OCI-LY3 (cell line): ENCODE results near the gene ASXL1.

ENCODE experiments used
- H2AFZ ChIP-seq: fragments of 200-600, 300-600 bp; shearing (Covaris generic); 2 replicates; pipeline ENCODE4 v1.6.0; 2014; ENCODE audit warnings: antibody characterized with exemption, low read depth, low read length
- H3K27ac ChIP-seq: fragments of 200-600, 300-600 bp; sonication (generic); 2 replicates; pipeline ENCODE4 v1.5.1; 2014; ENCODE audit warnings: mild to moderate bottlenecking, low read length, moderate library complexity, mixed read lengths
- H3K27me3 ChIP-seq: fragments of 200-600, 300-600 bp; sonication (generic); 2 replicates; pipeline ENCODE4 v1.6.1; 2014; ENCODE audit warnings: low read depth, low read length, mixed read lengths
- H3K36me3 ChIP-seq: fragments of 200-600, 300-600 bp; sonication (generic); replicated peaks from 2 replicates; pipeline ENCODE3; 2014; ENCODE audit warnings: low read depth, low read length, mixed read lengths
- H3K4me1 ChIP-seq: fragments of 300-600, 200-600 bp; sonication (generic); 2 replicates; pipeline ENCODE4 v1.6.1; 2014; ENCODE audit warnings: low read length, mixed read lengths
- H3K4me2 ChIP-seq: fragments of 200-600, 300-600 bp; sonication (generic); 2 replicates; pipeline ENCODE4 v1.6.1; 2014; ENCODE audit warnings: low read length, mixed read lengths
- H3K4me3 ChIP-seq: fragments of 300-600, 200-600 bp; sonication (generic); 2 replicates; pipeline ENCODE4 v1.5.1; 2014; ENCODE audit warnings: antibody characterized with exemption, mild to moderate bottlenecking, low read length, moderate library complexity
- H3K79me2 ChIP-seq: fragments of 300-600, 200-600 bp; shearing (Covaris generic); 2 replicates; pipeline ENCODE4 v1.6.1; 2014; ENCODE audit warnings: mild to moderate bottlenecking, low read length, mixed read lengths
- H3K9ac ChIP-seq: fragments of 300-600, 200-600 bp; shearing (Covaris generic); 2 replicates; pipeline ENCODE4 v1.6.0; 2014; ENCODE audit warnings: mild to moderate bottlenecking, low read length, moderate library complexity
- H3K9me3 ChIP-seq: fragments of 200-600, 300-600 bp; shearing (Covaris generic); 2 replicates; pipeline ENCODE4 v1.6.1; 2014; ENCODE audit warnings: low read length, mixed read lengths; ENCODE audit not compliant: insufficient read depth
- H4K20me1 ChIP-seq: fragments of 200-600, 300-600 bp; sonication (generic); 2 replicates; pipeline ENCODE4 v1.6.1; 2016; ENCODE audit warnings: low read length, mixed read lengths; ENCODE audit not compliant: insufficient read depth
- CTCF ChIP-seq: fragments of 200-600, 300-600 bp; sonication (generic); IDR thresholded peaks from 2 replicates; pipeline ENCODE4 v1.5.1; 2014; ENCODE audit warnings: antibody characterized with exemption, low read length, low read depth
- EZH2phosphoT487 ChIP-seq: fragments of 200-600 bp; shearing (Covaris generic); IDR thresholded peaks from 2 replicates; pipeline ENCODE4 v1.6.1; 2018; ENCODE audit warnings: antibody characterized with exemption, mixed run types, low read depth

The ASXL1 gene

GRCh38 chr20:32468313-32468640, 110.1 kb downstream of the ASXL1 start:
- Histone ChIP-seq H3K4me3 (no peak overlapping the region), H3K79me2 (no peaks in the 10 kb centered on the region), H3K9me3 (no peaks in the 10 kb centered on the region), H3K4me2 (no peak overlapping the region), H3K27me3 (no peaks in the 10 kb centered on the region), H3K9ac (no peak overlapping the region), H2AFZ (no peak overlapping the region), H3K4me1 (no peaks in the 10 kb centered on the region), H3K27ac (no peak overlapping the region), H3K36me3 (no peaks in the 10 kb centered on the region), H4K20me1 (no peaks in the 10 kb centered on the region)
- TF ChIP-seq CTCF = no peak
- TF ChIP-seq EZH2phosphoT487 = no peak

- H3K79me2 ChIP-seq = no peaks in the 10 kb centered on the region
- no peak overlapping the region for H3K4me2 ChIP-seq
These were observed 110.7 kb downstream of the ASXL1 start for GRCh38 chr20:32468860-32469259.

GRCh38 chr20:32470025-32470861, 112.1 kb downstream of the ASXL1 start:
- Histone ChIP-seq H3K27ac (no peak overlapping the region), H3K4me2 (no peak overlapping the region), H4K20me1 (no peaks in the 10 kb centered on the region), H3K4me1 (peaks cover 6% of the 10 kb centered on the region), H3K36me3 (no peaks in the 10 kb centered on the region), H3K4me3 (no peak overlapping the region), H3K27me3 (peaks cover 11% of the 10 kb centered on the region), H3K79me2 (no peaks in the 10 kb centered on the region), H3K9ac (no peak overlapping the region), H3K9me3 (no peaks in the 10 kb centered on the region), H2AFZ (no peak overlapping the region)
- TF ChIP-seq EZH2phosphoT487 = no peak
- peak; percentile 60 for TF ChIP-seq CTCF

More at GRCh38 chr20:32468860-32469259, 110.7 kb downstream of the ASXL1 start:
- H3K4me1 ChIP-seq = no peaks in the 10 kb centered on the region
- H2AFZ ChIP-seq = no peak overlapping the region
- H3K9ac ChIP-seq = no peak overlapping the region
- TF ChIP-seq CTCF = no peak
- no peak for TF ChIP-seq EZH2phosphoT487
- no peaks in the 10 kb centered on the region for H4K20me1 ChIP-seq
- no peaks in the 10 kb centered on the region for H3K9me3 ChIP-seq
- no peaks in the 10 kb centered on the region for H3K27me3 ChIP-seq
- no peak overlapping the region for H3K4me3 ChIP-seq
- no peaks in the 10 kb centered on the region for H3K36me3 ChIP-seq
- no peak overlapping the region for H3K27ac ChIP-seq

GRCh38 chr20:32470940-32471339, 112.8 kb downstream of the ASXL1 start:
- Histone ChIP-seq H4K20me1 (no peaks in the 10 kb centered on the region), H3K9ac (no peak overlapping the region), H3K4me2 (no peak overlapping the region), H3K4me1 (peaks cover 10% of the 10 kb centered on the region), H3K79me2 (no peaks in the 10 kb centered on the region), H3K36me3 (no peaks in the 10 kb centered on the region), H3K27me3 (peaks cover 18% of the 10 kb centered on the region), H3K4me3 (no peak overlapping the region), H3K27ac (no peak overlapping the region), H2AFZ (no peak overlapping the region), H3K9me3 (no peaks in the 10 kb centered on the region)
- TF ChIP-seq CTCF = no peak
- TF ChIP-seq EZH2phosphoT487 = no peak
